Activated T-helper 2 cell treated with anti-CD3 and anti-CD28 coated beads, Interferon-gamma antibody, Interleukin-2, Interleukin-4, amounts not matched to agents 10 μg/mL and 5 μg/mL and 100 μg/mL, durations not matched to agents 14 hours and 24 hours and 36 hours (primary cell): ENCODE data around the gene CDH1. TPM values are rescaled to one million over a fixed set of nuclear protein-coding genes. Genes with fewer than 3 reads are reported as not detected.
"Not testable (repeated sequence)": the region's sequence is repeated elsewhere in the genome, so short reads cannot be mapped to it uniquely, and the experiment has no call there.

Experiments used
- DNase-seq: peaks from one replicate; pipeline ENCODE4 v3.0.0; 2021; ENCODE audit warnings: low spot score
- H3K27ac Mint-ChIP-seq: one replicate; pipeline ENCODE4 v1.8.0; 2021; ENCODE audit warnings: mixed read lengths
- H3K27me3 Mint-ChIP-seq: one replicate; pipeline ENCODE4 v1.8.0; 2021; ENCODE audit warnings: low read depth, mixed read lengths
- H3K36me3 Mint-ChIP-seq: one replicate; pipeline ENCODE4 v1.8.0; 2021; ENCODE audit warnings: low read depth, mixed read lengths
- H3K4me1 Mint-ChIP-seq: one replicate; pipeline ENCODE4 v1.8.0; 2021; ENCODE audit warnings: low read depth, mixed read lengths
- H3K4me3 Mint-ChIP-seq: one replicate; pipeline ENCODE4 v1.8.0; 2021; ENCODE audit warnings: low read depth, mild to moderate bottlenecking, moderate library complexity, mixed read lengths
- H3K9me3 Mint-ChIP-seq: one replicate; pipeline ENCODE4 v1.8.0; 2021; ENCODE audit warnings: mixed read lengths
- intact Hi-C: fragments of 100-400 bp; cut with micrococcal nuclease; formaldehyde crosslinking; loops from one replicate; pipeline ENCODE4 v1.15.1; 2023
- total RNA-seq: library from RNA; stranded (reverse); gene quantifications from 2 replicates; pipeline ENCODE4 v1.2.3, GENCODE V29; 2022

Gene CDH1
- total RNA-seq, 1 donor from 2014 or later = 1.0 TPM

DNA sequence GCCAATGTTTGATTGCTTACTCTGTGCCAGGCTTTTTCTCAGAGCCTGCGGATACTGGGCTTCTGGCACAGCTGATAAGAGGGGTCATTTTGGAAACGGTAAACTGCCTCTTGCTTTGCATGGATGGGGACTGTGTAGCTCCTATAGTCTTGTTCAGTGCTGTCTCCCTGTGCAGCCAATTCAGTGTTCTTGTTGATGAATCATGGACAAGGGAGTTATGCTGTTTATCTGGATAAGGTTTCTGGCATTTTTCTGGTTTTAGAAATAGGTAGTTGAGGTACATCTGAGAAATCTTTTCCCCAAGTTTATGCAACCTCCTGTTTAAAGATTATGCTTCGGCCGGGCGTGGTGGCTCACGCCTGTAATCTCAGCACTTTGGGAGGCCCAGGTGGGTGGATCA is 89.6 kb downstream of the CDH1 start:
- H3K36me3 Mint-ChIP-seq = no peaks in the 10 kb centered on the region
- H3K27me3 Mint-ChIP-seq = peaks cover 1% of the 10 kb centered on the region
- H3K9me3 Mint-ChIP-seq = no peaks in the 10 kb centered on the region
- H3K4me3 Mint-ChIP-seq = no peak overlapping the region
- intact Hi-C loops = no loop called here
- no peak overlapping the region for H3K27ac Mint-ChIP-seq
- DNase-seq = no peak
- no peaks in the 10 kb centered on the region for H3K4me1 Mint-ChIP-seq

DNA sequence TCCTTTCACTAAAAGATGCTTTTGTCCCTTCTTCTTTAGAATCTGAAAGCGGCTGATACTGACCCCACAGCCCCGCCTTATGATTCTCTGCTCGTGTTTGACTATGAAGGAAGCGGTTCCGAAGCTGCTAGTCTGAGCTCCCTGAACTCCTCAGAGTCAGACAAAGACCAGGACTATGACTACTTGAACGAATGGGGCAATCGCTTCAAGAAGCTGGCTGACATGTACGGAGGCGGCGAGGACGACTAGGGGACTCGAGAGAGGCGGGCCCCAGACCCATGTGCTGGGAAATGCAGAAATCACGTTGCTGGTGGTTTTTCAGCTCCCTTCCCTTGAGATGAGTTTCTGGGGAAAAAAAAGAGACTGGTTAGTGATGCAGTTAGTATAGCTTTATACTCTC is 96.2 kb downstream of the CDH1 start:
- Mint-ChIP-seq H3K27me3 (peaks cover 4% of the 10 kb centered on the region), H3K36me3 (no peaks in the 10 kb centered on the region), H3K9me3 (no peaks in the 10 kb centered on the region), H3K4me1 (no peaks in the 10 kb centered on the region), H3K27ac (no peak overlapping the region), H3K4me3 (no peak overlapping the region)
- intact Hi-C loops = no loop called here
- DNase-seq = no peak

DNA sequence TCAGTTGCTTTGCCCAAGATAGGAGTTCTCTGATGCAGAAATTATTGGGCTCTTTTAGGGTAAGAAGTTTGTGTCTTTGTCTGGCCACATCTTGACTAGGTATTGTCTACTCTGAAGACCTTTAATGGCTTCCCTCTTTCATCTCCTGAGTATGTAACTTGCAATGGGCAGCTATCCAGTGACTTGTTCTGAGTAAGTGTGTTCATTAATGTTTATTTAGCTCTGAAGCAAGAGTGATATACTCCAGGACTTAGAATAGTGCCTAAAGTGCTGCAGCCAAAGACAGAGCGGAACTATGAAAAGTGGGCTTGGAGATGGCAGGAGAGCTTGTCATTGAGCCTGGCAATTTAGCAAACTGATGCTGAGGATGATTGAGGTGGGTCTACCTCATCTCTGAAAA is 97.5 kb downstream of the CDH1 start:
- Mint-ChIP-seq H3K9me3 (no peaks in the 10 kb centered on the region), H3K4me1 (no peaks in the 10 kb centered on the region), H3K27me3 (peaks cover 4% of the 10 kb centered on the region), H3K27ac (no peak overlapping the region), H3K4me3 (no peak overlapping the region), H3K36me3 (no peaks in the 10 kb centered on the region)
- DNase-seq = no peak
- intact Hi-C loops = no loop called here

DNA sequence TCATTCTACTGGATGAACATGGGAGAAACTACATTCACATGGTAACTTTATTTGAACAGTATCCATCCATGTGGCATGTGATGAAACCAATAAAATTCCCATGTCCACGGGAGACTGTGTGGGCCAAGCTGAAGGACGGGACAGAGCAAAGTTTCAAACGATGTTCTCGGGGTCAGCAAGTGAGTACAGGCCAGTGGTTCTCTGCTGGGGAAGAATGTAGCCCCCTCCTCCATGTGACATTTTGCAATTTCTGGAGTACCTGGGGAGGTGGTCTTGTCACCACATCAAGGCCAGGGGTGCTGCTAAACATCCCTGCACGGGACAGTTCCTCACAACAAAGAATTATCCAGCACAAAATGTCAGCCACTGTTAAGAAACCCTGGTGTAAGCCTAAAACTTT is 98.9 kb downstream of the CDH1 start:
- H3K36me3 Mint-ChIP-seq = no peaks in the 10 kb centered on the region
- H3K27ac Mint-ChIP-seq = no peak overlapping the region
- no peaks in the 10 kb centered on the region for H3K9me3 Mint-ChIP-seq
- no peak overlapping the region for H3K4me3 Mint-ChIP-seq
- intact Hi-C loops = no loop called here
- DNase-seq = no peak
- H3K4me1 Mint-ChIP-seq = no peaks in the 10 kb centered on the region
- peaks cover 4% of the 10 kb centered on the region for H3K27me3 Mint-ChIP-seq

DNA sequence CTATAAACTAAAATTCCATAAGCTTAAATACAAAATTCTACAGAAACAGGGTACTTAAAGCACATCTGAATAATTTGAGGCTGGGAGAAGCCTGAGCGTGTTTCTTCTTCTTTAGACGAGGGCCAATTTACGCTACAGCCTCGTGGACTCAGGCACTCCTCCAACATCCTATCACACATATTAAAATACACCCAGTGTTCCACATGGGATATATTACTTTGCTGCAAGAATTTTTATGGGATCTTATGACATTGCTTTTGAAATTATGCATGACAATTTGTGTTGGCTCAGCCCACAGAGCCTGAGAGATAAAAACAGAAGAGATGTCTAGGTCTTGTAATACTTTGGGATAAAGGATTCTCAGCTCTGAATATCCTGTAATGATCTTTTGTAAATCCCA is 102.7 kb downstream of the CDH1 start:
- no peak overlapping the region for H3K27ac Mint-ChIP-seq
- H3K9me3 Mint-ChIP-seq = no peaks in the 10 kb centered on the region
- no peak for DNase-seq
- H3K27me3 Mint-ChIP-seq = no peaks in the 10 kb centered on the region
- intact Hi-C loops = loop anchor here (10.0 kb wide), 1 partner anchor 925 kb away; the partner anchor contains the start of gene WWP2
- peaks cover 8% of the 10 kb centered on the region for H3K36me3 Mint-ChIP-seq
- peaks cover 12% of the 10 kb centered on the region for H3K4me1 Mint-ChIP-seq
- H3K4me3 Mint-ChIP-seq = no peak overlapping the region

DNA sequence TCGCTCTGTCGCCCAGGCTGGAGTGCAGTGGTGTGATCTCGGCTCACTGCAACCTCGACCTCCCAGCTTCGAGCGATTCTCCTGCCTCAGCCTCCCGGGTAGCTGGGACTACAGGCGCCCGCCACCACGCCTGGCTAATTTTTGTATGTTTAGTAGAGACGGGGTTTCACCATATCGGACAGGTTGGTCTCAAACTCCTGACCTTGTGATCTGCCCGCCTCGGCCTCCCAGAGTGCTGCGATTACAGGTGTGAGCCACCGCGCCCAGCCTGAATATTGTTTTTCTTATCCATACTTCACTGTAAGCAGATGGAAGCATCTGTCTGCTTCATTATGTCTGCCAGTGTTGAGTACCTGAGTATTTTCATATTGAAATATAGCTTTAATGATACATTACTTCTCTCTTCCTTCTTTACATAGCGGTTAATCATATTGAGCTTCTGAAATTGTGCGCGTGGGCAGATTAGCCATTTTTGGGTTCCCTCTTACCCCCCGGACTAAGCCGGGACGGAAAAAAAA is 105.9 kb downstream of the CDH1 start:
- not testable (repeated sequence) for H3K9me3 Mint-ChIP-seq, H3K27me3 Mint-ChIP-seq, DNase-seq
- Mint-ChIP-seq H3K36me3 (peaks cover 16% of the 10 kb centered on the region), H3K27ac (peak overlapping the region; percentile 87), H3K4me1 (peaks cover 21% of the 10 kb centered on the region), H3K4me3 (peak overlapping the region; percentile 95)
- intact Hi-C loops = loop anchor here (1.0 to 10.0 kb wide), 4 partner anchors 86 to 922 kb away; partner anchors contain the start of genes CHTF8, UTP4 and WWP2

DNA sequence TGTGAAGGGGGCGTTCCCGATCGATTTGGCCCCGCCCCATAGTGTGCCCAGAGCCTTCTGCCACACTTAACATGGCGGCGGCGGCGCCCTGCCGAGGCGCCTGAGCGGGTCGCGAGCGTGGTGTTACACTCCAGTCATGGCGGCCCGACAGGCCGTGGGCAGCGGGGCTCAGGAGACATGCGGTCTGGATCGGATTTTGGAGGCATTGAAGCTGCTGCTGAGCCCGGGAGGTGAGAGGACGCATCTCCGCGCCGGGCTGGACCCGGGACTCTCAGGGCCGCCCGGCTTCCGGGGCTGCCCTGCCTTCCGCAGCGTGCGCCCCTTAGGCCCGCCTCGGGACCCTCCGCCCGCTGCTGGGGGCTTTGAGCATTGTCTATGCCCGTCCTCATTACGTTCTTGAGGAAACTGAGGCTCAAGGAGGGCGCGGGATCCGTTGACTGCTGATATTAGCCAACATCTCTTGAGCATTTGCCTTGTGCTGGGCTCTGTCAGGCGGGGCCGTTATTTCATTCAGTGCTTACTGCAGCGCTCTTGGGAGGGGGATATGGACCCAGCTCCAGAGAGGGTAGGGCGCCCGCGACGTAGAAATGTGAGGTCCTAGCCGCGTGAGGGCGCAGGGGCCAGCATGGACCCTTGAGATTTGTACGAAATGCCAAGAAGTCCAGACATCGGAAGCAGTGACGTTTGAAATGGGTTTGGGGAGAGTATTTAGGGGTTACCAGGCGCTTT is 106.6 kb downstream of the CDH1 start, which contains the start of gene TANGO6:
Gene TANGO6, plus strand, starts transcription at position 50 of the 729 bp plus-strand sequence. Its CDS starts 87 bp downstream, at position 137.
- no peaks in the 10 kb centered on the region for H3K27me3 Mint-ChIP-seq
- peak within 1 kb of the TSS; percentile 95 for H3K4me3 Mint-ChIP-seq
- peaks cover 22% of the 10 kb centered on the region for H3K4me1 Mint-ChIP-seq
- H3K27ac Mint-ChIP-seq = peak within 1 kb of the TSS; percentile 87
- no peaks in the 10 kb centered on the region for H3K9me3 Mint-ChIP-seq
- peaks cover 16% of the 10 kb centered on the region for H3K36me3 Mint-ChIP-seq
- DNase-seq = peak; percentile 87
- intact Hi-C loops = loop anchor here (1.0 to 10.0 kb wide), 4 partner anchors 87 to 921 kb away; partner anchors contain the start of genes CHTF8, UTP4 and WWP2

DNA sequence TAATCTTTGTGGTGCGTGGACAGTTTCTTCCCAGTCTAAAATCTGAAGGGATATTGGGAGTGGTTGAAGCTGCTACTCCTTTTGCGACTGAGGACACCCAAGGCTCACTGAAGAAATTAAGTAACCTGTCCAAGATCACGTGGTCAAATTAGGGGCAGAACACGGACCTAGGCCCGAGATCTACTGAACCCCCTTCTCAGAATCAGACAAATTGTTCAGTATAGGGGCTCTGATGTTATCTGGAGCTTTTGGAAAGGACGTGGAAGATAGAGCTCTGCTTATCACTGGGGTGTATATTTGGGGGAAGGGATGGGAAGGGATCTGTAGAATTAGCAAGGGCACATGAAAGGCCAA is 107.1 kb downstream of the CDH1 start:
- no peak for DNase-seq
- no peaks in the 10 kb centered on the region for H3K27me3 Mint-ChIP-seq
- peaks cover 22% of the 10 kb centered on the region for H3K4me1 Mint-ChIP-seq
- H3K9me3 Mint-ChIP-seq = no peaks in the 10 kb centered on the region
- H3K27ac Mint-ChIP-seq = peak overlapping the region; percentile 87
- peak overlapping the region; percentile 95 for H3K4me3 Mint-ChIP-seq
- peaks cover 19% of the 10 kb centered on the region for H3K36me3 Mint-ChIP-seq
- intact Hi-C loops = loop anchor here (10.0 kb wide), 1 partner anchor 921 kb away; the partner anchor contains the start of gene WWP2

DNA sequence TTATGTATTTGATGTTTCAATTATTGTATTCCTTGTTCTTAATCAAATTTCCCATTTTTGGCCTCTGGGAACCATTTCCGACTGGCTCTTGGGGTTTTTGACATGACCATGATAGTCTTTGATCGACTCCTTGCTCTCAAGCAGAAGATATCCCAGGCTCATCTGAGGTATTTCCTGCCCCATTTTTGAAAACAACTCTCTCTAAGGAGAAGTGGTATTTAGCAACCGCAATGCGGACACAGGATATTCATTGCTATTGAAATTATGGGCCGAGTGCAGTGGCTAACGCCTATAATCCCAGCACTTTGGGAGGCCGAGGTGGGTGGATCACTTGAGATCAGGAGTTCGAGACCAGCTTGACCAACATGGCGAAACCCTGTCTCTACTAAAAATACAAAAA is 111.7 kb downstream of the CDH1 start:
- peaks cover 22% of the 10 kb centered on the region for H3K4me1 Mint-ChIP-seq
- H3K27me3 Mint-ChIP-seq = no peaks in the 10 kb centered on the region
- H3K36me3 Mint-ChIP-seq = peaks cover 23% of the 10 kb centered on the region
- DNase-seq = no peak
- intact Hi-C loops = loop anchor here (10.0 kb wide), 1 partner anchor 916 kb away; the partner anchor contains the start of gene WWP2
- H3K27ac Mint-ChIP-seq = no peak overlapping the region
- H3K9me3 Mint-ChIP-seq = no peaks in the 10 kb centered on the region
- no peak overlapping the region for H3K4me3 Mint-ChIP-seq

DNA sequence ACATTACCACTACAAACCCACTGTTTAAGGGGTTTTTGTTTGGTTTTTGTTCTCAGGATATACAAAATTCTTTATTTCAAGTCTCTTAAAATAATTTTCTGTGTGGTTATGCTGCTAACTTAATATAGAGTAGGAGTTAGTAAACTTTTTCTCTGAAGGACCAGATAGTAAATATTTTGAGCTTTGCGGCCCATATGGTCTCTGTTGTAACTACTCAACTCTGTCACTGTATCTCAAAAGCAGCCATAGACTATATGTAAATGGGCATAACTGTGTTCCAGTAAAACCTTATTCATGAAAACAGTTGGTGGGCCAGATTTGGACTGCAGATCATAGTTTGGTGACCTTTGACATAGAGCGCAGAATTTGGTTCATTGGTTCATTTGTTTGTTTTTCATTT is 113.4 kb downstream of the CDH1 start:
- peaks cover 12% of the 10 kb centered on the region for H3K36me3 Mint-ChIP-seq
- no peak for DNase-seq
- H3K4me1 Mint-ChIP-seq = peaks cover 11% of the 10 kb centered on the region
- no peak overlapping the region for H3K27ac Mint-ChIP-seq
- H3K4me3 Mint-ChIP-seq = no peak overlapping the region
- intact Hi-C loops = no loop called here
- no peaks in the 10 kb centered on the region for H3K9me3 Mint-ChIP-seq
- H3K27me3 Mint-ChIP-seq = no peaks in the 10 kb centered on the region

DNA sequence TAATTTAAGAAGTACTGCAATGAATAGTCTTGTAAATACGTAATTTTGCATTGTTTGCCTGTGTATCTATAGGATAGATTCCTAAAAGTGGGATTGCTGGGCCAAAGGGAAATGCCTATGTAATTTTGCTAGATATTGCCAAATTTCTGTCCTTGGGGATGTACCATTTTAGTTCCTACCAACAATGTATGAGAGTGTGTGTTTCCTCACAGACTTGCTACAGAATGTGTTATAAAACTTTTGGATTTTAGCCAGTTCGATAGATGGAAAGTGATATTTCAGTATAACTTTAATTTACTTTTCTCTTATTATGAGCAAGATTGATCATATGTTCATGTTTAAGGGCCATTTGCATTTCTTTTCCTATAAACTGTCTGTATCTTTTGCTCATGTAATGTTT is 114.5 kb downstream of the CDH1 start:
- Mint-ChIP-seq H3K4me1 (peaks cover 11% of the 10 kb centered on the region), H3K27ac (no peak overlapping the region)

DNA sequence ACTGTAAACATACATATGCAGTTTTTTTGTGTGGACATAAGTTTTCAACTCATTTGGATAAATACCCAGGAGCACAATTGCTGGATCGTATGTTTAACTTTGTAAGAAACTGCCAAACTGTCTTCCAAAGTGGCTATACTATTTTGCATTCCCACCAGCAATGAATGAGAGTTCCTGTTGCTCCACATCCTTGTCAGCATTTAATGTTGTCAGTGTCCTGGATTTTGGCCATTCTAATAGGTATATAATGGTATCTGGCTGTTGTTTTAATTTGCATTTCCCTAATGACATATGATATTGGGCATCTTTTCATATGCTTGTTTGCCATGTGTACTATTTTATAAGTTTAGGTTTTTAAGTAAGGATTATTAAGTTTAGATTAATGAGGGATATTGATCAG is 120.4 kb downstream of the CDH1 start:
- H3K27me3 Mint-ChIP-seq = no peaks in the 10 kb centered on the region
- no peaks in the 10 kb centered on the region for H3K9me3 Mint-ChIP-seq
- no peak for DNase-seq
- no peak overlapping the region for H3K4me3 Mint-ChIP-seq
- no peak overlapping the region for H3K27ac Mint-ChIP-seq
- intact Hi-C loops = no loop called here
- H3K4me1 Mint-ChIP-seq = no peaks in the 10 kb centered on the region
- H3K36me3 Mint-ChIP-seq = peaks cover 17% of the 10 kb centered on the region

More for the DNA sequence above, 114.5 kb downstream of the CDH1 start:
- no peaks in the 10 kb centered on the region for H3K9me3 Mint-ChIP-seq
- H3K36me3 Mint-ChIP-seq = peaks cover 12% of the 10 kb centered on the region
- no peak overlapping the region for H3K4me3 Mint-ChIP-seq
- no peak for DNase-seq
- no peaks in the 10 kb centered on the region for H3K27me3 Mint-ChIP-seq
- intact Hi-C loops = no loop called here

DNA sequence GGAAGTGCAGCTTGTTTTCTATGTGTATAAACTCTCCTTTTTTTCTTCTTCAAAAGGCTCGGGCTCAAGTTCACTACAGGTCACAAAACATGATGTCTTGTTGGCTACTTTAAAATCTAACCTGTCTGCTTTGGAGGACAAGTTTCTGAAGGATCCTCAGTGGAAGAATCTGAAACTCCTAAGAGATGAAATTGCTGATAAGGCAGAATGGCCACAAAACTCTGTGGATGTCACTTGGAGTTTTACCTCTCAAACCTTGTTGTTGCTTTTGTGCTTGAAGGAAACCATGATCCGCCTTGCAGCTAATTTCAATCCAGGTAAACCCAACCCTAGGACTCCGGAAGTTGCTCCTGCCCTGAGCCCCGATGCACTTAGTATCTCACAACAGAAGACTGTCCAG is 122.7 kb downstream of the CDH1 start:
- H3K27ac Mint-ChIP-seq = no peak overlapping the region
- H3K9me3 Mint-ChIP-seq = no peaks in the 10 kb centered on the region
- no peaks in the 10 kb centered on the region for H3K27me3 Mint-ChIP-seq
- intact Hi-C loops = no loop called here
- H3K4me3 Mint-ChIP-seq = no peak overlapping the region
- no peak for DNase-seq
- no peaks in the 10 kb centered on the region for H3K4me1 Mint-ChIP-seq
- peaks cover 26% of the 10 kb centered on the region for H3K36me3 Mint-ChIP-seq
